ENCODE data around the gene NFS1. TPM values are rescaled to one million over a fixed set of nuclear protein-coding genes. Genes with fewer than 3 reads are reported as not detected.

The NFS1 gene
- total RNA-seq, 2 donors from 2014 or later = 41.2 to 56.7 TPM

- Histone ChIP-seq H3K4me1 (replicated peaks) (peaks cover 6% of the 10 kb centered on the region), H3K27me3 (replicated peaks; ENCODE audit: insufficient read depth) (no peaks in the 10 kb centered on the region), H3K36me3 (no peaks in the 10 kb centered on the region), H3K9me3 (no peaks in the 10 kb centered on the region), H3K27ac (peak within 1 kb of the TSS; percentile 98 to 99), H3K4me3 (peak within 1 kb of the TSS; percentile 71 to 79)
- intact Hi-C loops (cut with DNase I) = loop anchor here (2.0 to 5.0 kb wide), 3 partner anchors 27 to 140 kb away; no protein-coding TSS in a partner anchor
- TF ChIP-seq POLR2AphosphoS5 (IDR thresholded peaks at IDR 0.05) (peak; percentile 96), CTCF (IDR thresholded peaks at IDR 0.05) (peak; percentile 41 to 84 (median 59)), POLR2A (IDR thresholded peaks at IDR 0.05) (peak; percentile 88)
- under 1% methylated on average over 66 of the region's 66 CpGs for WGBS
- peak; percentile 100 for DNase-seq (ENCODE audit: low spot score)
These were observed 43.0 kb upstream of the NFS1 start, which contains the start of gene RBM39 for GRCh38 chr20:35741892-35742740. Gene RBM39, minus strand, starts transcription at chr20:35742260. Its CDS starts 1,386 bp downstream, at chr20:35740874.

- H3K27ac ChIP-seq = peak overlapping the region in 1 of 2 donors; percentile 98
- H3K4me3 ChIP-seq = peak overlapping the region in 1 of 2 donors; percentile 71
- TF ChIP-seq POLR2AphosphoS5 (IDR thresholded peaks at IDR 0.05) (no peak), CTCF (IDR thresholded peaks at IDR 0.05) (peak in 2 of 4 experiments; percentile 17 to 23), POLR2A (IDR thresholded peaks at IDR 0.05) (no peak)
- intact Hi-C loops (cut with DNase I) = loop anchor here (2.0 to 5.0 kb wide), 2 partner anchors 37 to 143 kb away; no protein-coding TSS in a partner anchor
- H3K36me3 ChIP-seq = no peaks in the 10 kb centered on the region
- no peaks in the 10 kb centered on the region for H3K27me3 ChIP-seq (replicated peaks; ENCODE audit: insufficient read depth)
- WGBS = 39% methylated on average over 7 of the region's 7 CpGs
- H3K4me1 ChIP-seq (replicated peaks) = peaks cover 6% of the 10 kb centered on the region
- DNase-seq (ENCODE audit: low spot score) = no peak
- no peaks in the 10 kb centered on the region for H3K9me3 ChIP-seq
These were observed 40.4 kb upstream of the NFS1 start for GRCh38 chr20:35739294-35740163.

GRCh38 chr20:35738410-35739179, 39.4 kb upstream of the NFS1 start:
- H3K27ac ChIP-seq = no peak overlapping the region

More at GRCh38 chr20:35738410-35739179, 39.4 kb upstream of the NFS1 start:
- no peak for DNase-seq (ENCODE audit: low spot score)
- H3K36me3 ChIP-seq = peaks cover 0 to 2% of the 10 kb centered on the region in 2 donors
- no peak overlapping the region for H3K4me3 ChIP-seq
- no peaks in the 10 kb centered on the region for H3K27me3 ChIP-seq (replicated peaks; ENCODE audit: insufficient read depth)
- intact Hi-C loops (cut with DNase I) = no loop called here
- no peak for TF ChIP-seq POLR2A (IDR thresholded peaks at IDR 0.05)
- no peak for TF ChIP-seq CTCF (IDR thresholded peaks at IDR 0.05)
- TF ChIP-seq POLR2AphosphoS5 (IDR thresholded peaks at IDR 0.05) = no peak
- no peaks in the 10 kb centered on the region for H3K9me3 ChIP-seq
- H3K4me1 ChIP-seq (replicated peaks) = peaks cover 8% of the 10 kb centered on the region
- 36% methylated on average over 4 of the region's 4 CpGs for WGBS

All from prostate gland (tissue), 2 donors.